ENCODE measurements around the gene SELENOM.
"Not testable (repeated sequence)": the region's sequence is repeated elsewhere in the genome, so short reads cannot be mapped to it uniquely, and the experiment has no call there.

SELENOM gene

DNA sequence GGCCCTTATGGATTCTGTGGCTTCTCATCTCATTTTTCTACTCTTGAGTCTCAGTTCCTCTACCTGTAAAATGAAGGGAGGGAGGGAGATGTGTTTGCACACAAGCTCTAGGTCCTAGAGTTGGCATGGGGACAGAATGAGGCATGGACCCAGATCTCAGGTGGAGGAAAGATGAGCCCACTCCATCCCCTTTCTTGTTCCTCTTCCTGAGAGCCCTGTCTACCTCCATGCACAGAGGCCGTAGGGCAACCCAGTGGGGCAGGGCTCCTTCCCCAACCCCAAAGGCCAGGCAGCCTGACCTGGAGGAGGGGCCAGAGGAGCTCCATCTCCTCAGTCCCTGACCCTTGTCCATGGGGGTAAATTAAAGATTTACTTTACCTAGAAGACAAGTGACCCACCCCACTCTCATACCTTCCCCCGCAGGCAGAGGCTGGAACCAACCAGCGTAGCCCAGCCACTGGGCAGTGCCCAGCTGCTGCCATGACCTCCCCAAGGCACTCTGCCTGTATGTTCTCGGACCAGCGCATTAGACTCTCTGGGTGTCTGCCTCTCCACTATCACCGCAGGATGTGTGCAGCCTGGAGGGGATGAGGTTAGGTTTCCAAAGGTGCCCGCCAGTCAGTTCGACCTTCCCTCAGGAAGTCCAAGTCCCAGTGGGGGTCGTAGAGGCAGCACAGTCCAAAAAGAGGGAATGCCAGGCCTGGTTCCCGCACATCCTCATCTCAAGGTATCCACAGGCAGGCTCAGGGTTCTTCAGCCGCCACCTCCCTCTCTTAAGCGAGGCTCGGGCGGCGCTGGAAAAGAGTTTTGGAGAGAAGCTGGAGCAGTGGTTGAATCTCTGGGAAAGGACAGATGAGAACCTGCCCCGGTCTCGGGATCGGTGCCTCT lies 23.2 kb downstream of the SELENOM start:
- Histone ChIP-seq H2AFZ (ENCODE audit: low read length, unreplicated experiment) (peak overlapping the region; percentile 50), H3K36me3 (ENCODE audit: insufficient read depth, low read length) (no peaks in the 10 kb centered on the region), H3K27ac (ENCODE audit: low read depth, low read length) (peak overlapping the region; percentile 62), H3K27me3 (ENCODE audit: insufficient read depth, low read length) (no peaks in the 10 kb centered on the region), H3K4me3 (ENCODE audit: low read depth, low read length) (peak overlapping the region; percentile 82), H3K4me1 (ENCODE audit: control insufficient read depth, insufficient read depth, low read length, unreplicated experiment) (peaks cover 24% of the 10 kb centered on the region), H3K79me2 (ENCODE audit: control insufficient read depth, insufficient read depth, low read length, unreplicated experiment) (peaks cover 56% of the 10 kb centered on the region)

DNA sequence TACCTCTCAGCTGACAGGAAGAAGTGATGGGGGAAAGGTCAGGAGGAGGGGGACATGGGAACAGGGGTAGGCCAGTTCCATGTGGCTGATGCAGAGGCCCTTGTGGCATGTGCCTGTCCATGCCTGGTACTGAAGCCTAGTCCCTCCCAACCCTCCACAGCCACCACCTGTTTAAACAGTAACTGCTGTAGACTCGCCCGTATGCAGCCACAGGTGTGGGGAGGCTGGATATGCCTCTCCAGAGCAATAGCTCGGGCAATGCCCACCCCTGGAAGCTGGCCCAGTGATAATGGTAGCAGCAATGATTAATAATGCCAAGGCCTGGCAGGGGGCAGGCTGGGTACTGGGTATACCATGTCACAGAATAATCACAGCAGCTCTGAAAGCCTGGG lies 24.0 kb downstream of the SELENOM start:
- Histone ChIP-seq H3K27me3 (ENCODE audit: insufficient read depth, low read length) (no peaks in the 10 kb centered on the region), H3K4me1 (ENCODE audit: control insufficient read depth, insufficient read depth, low read length, unreplicated experiment) (peaks cover 24% of the 10 kb centered on the region), H2AFZ (ENCODE audit: low read length, unreplicated experiment) (no peak overlapping the region), H3K27ac (ENCODE audit: low read depth, low read length) (0 out of 2 replicates have a peak overlapping the region, but pooled peaks have one; percentile 84), H3K36me3 (ENCODE audit: insufficient read depth, low read length) (no peaks in the 10 kb centered on the region), H3K4me3 (ENCODE audit: low read depth, low read length) (peak overlapping the region; percentile 82), H3K79me2 (ENCODE audit: control insufficient read depth, insufficient read depth, low read length, unreplicated experiment) (peaks cover 56% of the 10 kb centered on the region)

DNA sequence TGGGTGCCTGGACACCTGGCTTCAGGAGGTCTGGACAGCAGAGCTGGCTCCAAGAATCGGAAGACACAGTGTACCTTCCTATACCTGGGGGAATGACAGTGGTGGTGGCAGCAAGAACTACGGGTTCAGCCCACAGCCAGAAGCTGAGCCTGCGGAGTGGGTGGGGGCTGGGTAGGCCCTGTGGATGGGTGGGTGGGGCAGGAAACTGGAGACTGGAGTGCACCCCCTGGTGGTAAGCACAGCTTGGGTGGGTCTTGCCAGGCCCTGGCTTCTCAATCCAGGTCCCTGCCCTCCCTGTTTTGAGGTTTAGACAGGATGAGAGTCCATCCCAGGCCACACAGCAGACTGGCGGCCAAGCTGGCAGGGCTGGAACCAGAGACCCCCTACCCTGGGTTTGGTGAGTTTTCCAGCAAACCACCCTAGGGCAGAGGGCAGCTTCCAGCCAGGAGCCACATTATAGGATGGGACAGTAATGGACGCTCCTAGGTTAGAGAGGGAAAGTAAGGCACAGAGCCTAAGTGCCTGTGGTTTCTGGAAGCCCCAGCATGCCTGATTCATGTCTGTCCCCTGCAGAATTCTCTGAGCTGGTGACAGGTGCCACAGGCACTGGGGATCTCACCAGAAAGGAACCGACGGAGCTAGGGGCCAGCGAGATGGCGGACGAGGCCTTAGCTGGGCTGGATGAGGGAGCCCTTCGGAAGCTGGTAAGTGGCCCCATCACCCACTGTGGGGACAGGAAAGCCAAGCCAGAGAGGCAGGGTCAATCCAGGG lies 24.6 kb downstream of the SELENOM start:
- Histone ChIP-seq H3K4me3 (ENCODE audit: low read depth, low read length) (peak overlapping the region; percentile 82), H3K27me3 (ENCODE audit: insufficient read depth, low read length) (no peaks in the 10 kb centered on the region), H3K4me1 (ENCODE audit: control insufficient read depth, insufficient read depth, low read length, unreplicated experiment) (peaks cover 24% of the 10 kb centered on the region), H3K79me2 (ENCODE audit: control insufficient read depth, insufficient read depth, low read length, unreplicated experiment) (peaks cover 56% of the 10 kb centered on the region), H2AFZ (ENCODE audit: low read length, unreplicated experiment) (no peak overlapping the region), H3K36me3 (ENCODE audit: insufficient read depth, low read length) (no peaks in the 10 kb centered on the region), H3K27ac (ENCODE audit: low read depth, low read length) (peak overlapping the region; percentile 84)

DNA sequence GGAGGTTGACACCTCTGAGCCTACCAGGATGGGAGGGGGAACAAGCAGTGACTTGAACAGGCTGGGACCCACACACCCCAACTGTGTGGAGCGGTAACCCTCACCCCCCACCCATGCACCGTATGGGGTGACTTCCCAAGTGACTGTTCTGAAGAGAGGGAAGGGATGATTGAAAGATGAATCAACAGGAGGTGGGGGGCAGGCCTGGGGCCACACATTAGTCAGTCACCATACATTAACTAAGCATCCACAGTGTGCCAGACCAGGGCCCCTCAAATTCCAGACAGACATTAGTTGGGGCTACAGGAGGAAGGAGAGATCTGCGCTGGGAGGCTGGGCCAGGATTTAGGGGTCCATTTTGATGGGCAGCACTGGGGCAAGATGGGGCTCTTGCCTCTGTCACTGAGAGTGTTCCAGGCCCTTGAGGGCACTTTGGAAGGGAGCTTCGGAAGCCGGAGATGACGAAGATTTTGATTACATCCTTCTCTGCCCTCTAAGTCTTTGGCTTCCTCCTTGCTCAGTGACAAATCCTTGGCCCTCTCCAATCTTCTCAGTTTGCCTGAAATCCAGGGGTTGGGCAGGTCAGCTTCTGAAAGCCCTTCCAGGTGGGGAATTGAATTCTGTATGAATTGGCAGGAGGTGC lies 25.3 kb downstream of the SELENOM start:
- peak overlapping the region; percentile 84 for H3K27ac ChIP-seq (ENCODE audit: low read depth, low read length)
- peaks cover 24% of the 10 kb centered on the region for H3K4me1 ChIP-seq (ENCODE audit: control insufficient read depth, insufficient read depth, low read length, unreplicated experiment)
- peaks cover 50% of the 10 kb centered on the region for H3K79me2 ChIP-seq (ENCODE audit: control insufficient read depth, insufficient read depth, low read length, unreplicated experiment)
- no peaks in the 10 kb centered on the region for H3K36me3 ChIP-seq (ENCODE audit: insufficient read depth, low read length)
- H3K4me3 ChIP-seq (ENCODE audit: low read depth, low read length): peak overlapping the region; percentile 82
- no peak overlapping the region for H2AFZ ChIP-seq (ENCODE audit: low read length, unreplicated experiment)
- no peaks in the 10 kb centered on the region for H3K27me3 ChIP-seq (ENCODE audit: insufficient read depth, low read length)

DNA sequence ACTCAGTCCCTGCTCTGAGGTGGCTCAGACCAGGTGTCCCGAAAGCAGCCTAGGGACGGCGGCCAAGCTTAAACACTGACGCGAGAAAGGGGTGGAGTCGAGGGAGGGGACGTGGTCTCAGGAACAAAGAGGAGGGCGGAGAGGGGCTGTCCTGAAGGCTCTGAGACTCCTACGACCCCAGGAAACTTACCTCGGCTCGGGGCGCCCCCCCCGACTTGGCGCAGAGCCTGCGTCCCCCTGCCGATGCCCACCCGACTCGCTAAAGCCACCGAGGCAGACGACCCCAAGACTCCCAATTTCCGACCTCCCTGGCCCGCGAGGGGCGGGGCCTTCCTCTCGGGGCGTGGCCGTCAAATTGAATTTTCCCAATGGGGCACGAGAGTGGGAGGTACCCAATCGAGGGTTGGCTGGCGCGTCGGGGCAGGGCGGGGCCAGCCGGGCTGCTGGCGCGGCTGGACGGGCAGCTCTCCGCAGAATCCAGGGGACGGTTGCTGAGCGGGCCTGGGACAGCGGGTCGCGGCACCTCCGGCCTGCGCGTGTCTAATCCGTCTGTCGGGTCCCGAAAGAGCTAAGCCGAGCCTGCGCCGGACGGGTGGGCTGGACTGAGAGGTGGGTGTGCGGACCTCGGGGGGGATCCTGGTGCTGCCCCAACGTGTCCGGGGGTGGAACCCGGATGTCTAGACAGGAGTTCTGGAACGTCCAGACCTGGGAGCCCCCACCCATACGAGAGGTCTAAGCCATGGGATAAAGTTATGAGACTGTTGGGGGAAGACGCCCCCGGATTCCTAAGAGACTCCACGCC lies 26.3 kb downstream of the SELENOM start, which contains the start of gene SMTN:
Gene SMTN, plus strand, starts transcription at position 471 of the 802 bp plus-strand sequence. CDS start 1,941 bp downstream, outside the sequence.
- Histone ChIP-seq H3K36me3 (ENCODE audit: insufficient read depth, low read length) (no peaks in the 10 kb centered on the region), H3K27me3 (ENCODE audit: insufficient read depth, low read length) (no peaks in the 10 kb centered on the region), H3K4me3 (ENCODE audit: low read depth, low read length) (peak within 1 kb of the TSS; percentile 82), H2AFZ (ENCODE audit: low read length, unreplicated experiment) (peak within 1 kb of the TSS; percentile 75), H3K27ac (ENCODE audit: low read depth, low read length) (peak within 1 kb of the TSS; percentile 84), H3K79me2 (ENCODE audit: control insufficient read depth, insufficient read depth, low read length, unreplicated experiment) (peaks cover 42% of the 10 kb centered on the region), H3K4me1 (ENCODE audit: control insufficient read depth, insufficient read depth, low read length, unreplicated experiment) (peaks cover 24% of the 10 kb centered on the region)

DNA sequence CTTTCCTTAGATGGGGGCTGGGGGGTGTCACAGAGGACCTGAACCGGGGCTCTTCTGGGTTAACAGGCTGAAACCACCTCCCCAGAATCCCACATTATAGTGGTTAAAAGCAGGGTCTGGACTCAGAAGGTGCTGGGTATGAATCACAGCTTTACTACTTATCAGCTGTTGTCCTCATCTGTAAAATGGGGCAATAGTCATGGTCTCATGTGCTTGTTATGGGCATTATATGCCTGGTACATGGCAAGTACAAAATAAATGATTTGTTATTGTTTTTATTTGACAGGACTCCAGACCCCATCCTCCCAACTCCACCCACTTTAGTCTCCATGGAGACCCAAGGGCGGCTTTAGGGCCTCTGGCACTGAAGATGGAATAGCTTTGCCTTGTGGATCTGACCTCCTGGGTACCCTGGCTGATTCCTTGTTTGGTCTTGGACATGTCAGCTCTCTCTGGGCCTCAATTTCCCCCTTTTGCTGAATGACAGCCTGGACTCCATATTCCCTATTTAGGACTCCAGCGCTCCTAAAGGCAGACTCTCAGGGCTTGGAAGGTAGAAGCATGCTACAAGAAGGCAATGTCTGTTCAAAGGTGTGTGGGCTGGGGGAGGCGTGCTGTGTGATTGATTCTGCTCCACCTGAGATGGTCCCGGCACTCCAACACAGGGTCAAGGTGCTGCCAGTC lies 27.1 kb downstream of the SELENOM start:
- Histone ChIP-seq H3K27ac (ENCODE audit: low read depth, low read length) (no peak overlapping the region), H3K36me3 (ENCODE audit: insufficient read depth, low read length) (no peaks in the 10 kb centered on the region), H3K4me3 (ENCODE audit: low read depth, low read length) (peak overlapping the region; percentile 82), H2AFZ (ENCODE audit: low read length, unreplicated experiment) (peak overlapping the region; percentile 75), H3K79me2 (ENCODE audit: control insufficient read depth, insufficient read depth, low read length, unreplicated experiment) (peaks cover 35% of the 10 kb centered on the region), H3K4me1 (ENCODE audit: control insufficient read depth, insufficient read depth, low read length, unreplicated experiment) (peaks cover 21% of the 10 kb centered on the region), H3K27me3 (ENCODE audit: insufficient read depth, low read length) (no peaks in the 10 kb centered on the region)

DNA sequence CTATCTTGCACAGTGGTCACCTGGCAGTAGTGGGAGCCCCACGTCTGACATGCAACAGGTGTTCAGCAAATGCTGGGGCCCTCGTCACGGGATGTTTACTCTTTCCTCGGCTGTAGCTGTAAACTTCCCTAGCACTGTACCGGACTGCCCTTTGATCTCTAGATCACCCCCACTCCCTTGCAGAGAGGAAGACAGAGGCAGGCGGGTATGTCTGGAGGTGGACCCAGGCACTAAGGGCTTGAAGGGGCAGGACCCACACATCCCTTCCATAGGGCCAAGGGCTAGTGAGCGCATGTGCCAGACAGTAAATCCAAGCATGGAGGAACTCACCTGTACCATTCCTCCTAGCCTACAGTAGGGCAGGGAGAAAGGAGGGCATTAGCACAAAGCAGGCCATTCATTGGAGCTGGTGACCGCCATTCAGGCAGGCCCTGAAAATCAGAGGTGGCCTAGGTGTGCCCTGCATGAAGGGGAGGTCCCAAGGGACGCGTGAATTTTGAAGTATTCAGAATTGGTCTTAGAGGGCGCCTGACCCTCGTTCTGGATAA lies 28.2 kb downstream of the SELENOM start:
- Histone ChIP-seq H3K4me3 (ENCODE audit: low read depth, low read length) (no peak overlapping the region), H3K27me3 (ENCODE audit: insufficient read depth, low read length) (no peaks in the 10 kb centered on the region), H3K36me3 (ENCODE audit: insufficient read depth, low read length) (no peaks in the 10 kb centered on the region), H2AFZ (ENCODE audit: low read length, unreplicated experiment) (no peak overlapping the region), H3K79me2 (ENCODE audit: control insufficient read depth, insufficient read depth, low read length, unreplicated experiment) (peaks cover 27% of the 10 kb centered on the region), H3K27ac (ENCODE audit: low read depth, low read length) (no peak overlapping the region), H3K4me1 (ENCODE audit: control insufficient read depth, insufficient read depth, low read length, unreplicated experiment) (peaks cover 21% of the 10 kb centered on the region)

DNA sequence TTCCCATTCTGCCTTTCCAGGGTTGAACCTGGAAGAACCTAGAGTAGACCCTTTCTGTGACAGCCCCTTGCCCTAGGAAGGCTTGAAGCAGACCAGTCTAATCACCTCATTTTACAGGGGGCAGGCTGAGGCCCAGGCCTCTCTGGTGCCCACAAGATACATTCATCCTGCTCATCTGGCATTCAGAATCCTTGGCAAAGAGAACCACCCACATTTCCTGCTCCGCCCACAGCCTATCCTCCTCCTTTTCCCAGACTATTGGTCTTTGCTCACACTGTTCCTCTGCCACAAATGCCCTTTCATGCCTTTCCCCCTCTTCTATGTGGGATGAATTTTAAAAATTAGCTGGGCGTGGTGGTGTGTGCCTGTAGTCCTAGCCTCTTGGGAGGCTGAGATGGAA lies 29.0 kb downstream of the SELENOM start:
- not testable (repeated sequence) for H3K27ac ChIP-seq (ENCODE audit: low read depth, low read length); H2AFZ ChIP-seq (ENCODE audit: low read length, unreplicated experiment); H3K4me3 ChIP-seq (ENCODE audit: low read depth, low read length); H3K27me3 ChIP-seq (ENCODE audit: insufficient read depth, low read length); H3K36me3 ChIP-seq (ENCODE audit: insufficient read depth, low read length)
- Histone ChIP-seq H3K4me1 (ENCODE audit: control insufficient read depth, insufficient read depth, low read length, unreplicated experiment) (peaks cover 15% of the 10 kb centered on the region), H3K79me2 (ENCODE audit: control insufficient read depth, insufficient read depth, low read length, unreplicated experiment) (peaks cover 19% of the 10 kb centered on the region)

DNA sequence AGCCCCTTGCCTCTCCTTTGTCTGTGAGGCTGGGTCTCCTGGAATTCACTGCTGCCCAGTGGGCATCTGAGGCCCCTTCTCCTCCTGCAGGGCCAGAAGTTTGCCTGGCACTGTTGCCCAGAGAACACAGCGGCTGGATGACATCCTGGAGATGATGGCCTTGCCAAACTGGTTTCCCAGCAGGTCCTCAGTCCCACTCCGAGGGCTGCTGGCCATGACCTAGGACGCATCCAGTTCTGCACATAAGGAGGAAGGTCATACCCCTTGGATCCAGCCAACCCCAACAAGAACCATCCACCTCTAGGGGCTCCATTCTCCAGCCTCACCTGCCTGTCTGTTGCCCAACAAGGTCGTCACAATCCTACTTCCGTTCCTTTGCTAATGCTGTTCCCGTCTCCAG lies 29.7 kb downstream of the SELENOM start:
- Histone ChIP-seq H3K4me3 (ENCODE audit: low read depth, low read length) (no peak overlapping the region), H3K4me1 (ENCODE audit: control insufficient read depth, insufficient read depth, low read length, unreplicated experiment) (peaks cover 7% of the 10 kb centered on the region), H2AFZ (ENCODE audit: low read length, unreplicated experiment) (no peak overlapping the region), H3K36me3 (ENCODE audit: insufficient read depth, low read length) (no peaks in the 10 kb centered on the region), H3K27me3 (ENCODE audit: insufficient read depth, low read length) (no peaks in the 10 kb centered on the region), H3K27ac (ENCODE audit: low read depth, low read length) (no peak overlapping the region), H3K79me2 (ENCODE audit: control insufficient read depth, insufficient read depth, low read length, unreplicated experiment) (peaks cover 12% of the 10 kb centered on the region)
